OCI-LY7 (cell line): ENCODE data around the gene MAP6.

Source experiments
- EZH2phosphoT487 ChIP-seq: fragments of 200-600 bp; sonication (generic); IDR thresholded peaks from 2 replicates; pipeline ENCODE4 v1.6.1; 2018; ENCODE audit warnings: low read depth, borderline replicate concordance, mild to moderate bottlenecking, mixed run types, antibody characterized with exemption, low read length, moderate library complexity, mixed read lengths
- TF ChIP-seq, protein P1 (sequence below): fragments of 200-600 bp; sonication (generic); conservative IDR thresholded peaks from 2 replicates; pipeline ENCODE4 v1.5.1; 2014; ENCODE audit warnings: mild to moderate bottlenecking, antibody characterized with exemption, low read length, moderate library complexity, mixed read lengths

DNA sequence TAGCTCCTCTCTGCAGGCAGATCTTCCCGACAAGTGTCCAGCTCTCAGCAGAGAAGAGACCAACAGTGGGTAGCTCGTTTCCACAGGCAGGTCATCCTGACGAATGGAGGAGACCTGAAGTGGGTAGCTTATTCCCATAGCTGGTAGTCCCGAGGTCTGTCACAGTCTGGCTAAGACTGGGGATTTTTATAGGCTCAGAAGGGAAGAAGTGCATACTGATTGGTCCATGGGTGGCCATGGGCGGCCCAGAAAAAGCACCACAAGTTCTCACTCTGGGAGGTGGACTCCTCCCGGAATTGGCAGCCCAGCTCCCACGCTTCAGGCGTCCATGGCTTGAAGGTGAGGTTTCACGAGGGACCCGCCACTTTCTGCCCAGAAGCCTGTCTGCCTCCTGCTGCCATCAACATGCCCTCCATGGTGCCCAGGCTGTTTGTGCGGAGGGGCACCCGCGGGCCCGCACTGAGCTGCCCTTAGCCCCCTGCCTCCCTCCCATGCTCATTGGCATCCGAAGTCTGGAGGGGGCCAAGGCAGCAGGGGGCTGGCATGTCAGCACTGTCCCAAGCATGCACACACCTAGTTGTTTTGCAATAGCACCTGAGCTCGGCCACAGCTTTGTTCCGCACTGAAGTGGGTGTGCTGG lies 9.9 kb upstream of the MAP6 start:
- TF ChIP-seq, protein P1, sequence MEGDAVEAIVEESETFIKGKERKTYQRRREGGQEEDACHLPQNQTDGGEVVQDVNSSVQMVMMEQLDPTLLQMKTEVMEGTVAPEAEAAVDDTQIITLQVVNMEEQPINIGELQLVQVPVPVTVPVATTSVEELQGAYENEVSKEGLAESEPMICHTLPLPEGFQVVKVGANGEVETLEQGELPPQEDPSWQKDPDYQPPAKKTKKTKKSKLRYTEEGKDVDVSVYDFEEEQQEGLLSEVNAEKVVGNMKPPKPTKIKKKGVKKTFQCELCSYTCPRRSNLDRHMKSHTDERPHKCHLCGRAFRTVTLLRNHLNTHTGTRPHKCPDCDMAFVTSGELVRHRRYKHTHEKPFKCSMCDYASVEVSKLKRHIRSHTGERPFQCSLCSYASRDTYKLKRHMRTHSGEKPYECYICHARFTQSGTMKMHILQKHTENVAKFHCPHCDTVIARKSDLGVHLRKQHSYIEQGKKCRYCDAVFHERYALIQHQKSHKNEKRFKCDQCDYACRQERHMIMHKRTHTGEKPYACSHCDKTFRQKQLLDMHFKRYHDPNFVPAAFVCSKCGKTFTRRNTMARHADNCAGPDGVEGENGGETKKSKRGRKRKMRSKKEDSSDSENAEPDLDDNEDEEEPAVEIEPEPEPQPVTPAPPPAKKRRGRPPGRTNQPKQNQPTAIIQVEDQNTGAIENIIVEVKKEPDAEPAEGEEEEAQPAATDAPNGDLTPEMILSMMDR, result no peak
- no peak for TF ChIP-seq EZH2phosphoT487
